Measurements from ENCODE around the gene PIK3IP1. TPM values are rescaled to one million over a fixed set of nuclear protein-coding genes. Genes with fewer than 3 reads are reported as not detected.

Gene PIK3IP1
- total and polyA plus RNA-seq, 4 donors, result 3.1 to 7.8 (median 6.0) TPM

GRCh38 chr22:31275576-31275975, 16.7 kb downstream of the PIK3IP1 start:
- peaks cover 0 to 13% (median 6%) of the 10 kb centered on the region in 4 donors for H3K4me1 ChIP-seq (ENCODE audit: control insufficient read depth in 4 of 4, insufficient read depth in 4 of 4, low read length in 3 of 4)
- H3K27ac ChIP-seq (ENCODE audit: low read depth in 1 of 2, low read length in 2 of 2), result no peak overlapping the region
- WGBS, result 81% methylated on average over 5 of the region's 5 CpGs
- no peak for TF ChIP-seq RXRA (IDR thresholded peaks at IDR 0.05)
- TF ChIP-seq ATF3 (IDR thresholded peaks at IDR 0.05), result no peak
- no peak for TF ChIP-seq EGR1 (IDR thresholded peaks at IDR 0.05; ENCODE audit: low read depth in 2 of 2)
- no peak for TF ChIP-seq YY1 (IDR thresholded peaks at IDR 0.05)
- TF ChIP-seq HNF4G (IDR thresholded peaks at IDR 0.05), result no peak
- no peak for TF ChIP-seq ZBTB33 (IDR thresholded peaks at IDR 0.05)
- no peak for TF ChIP-seq NR2F2 (IDR thresholded peaks at IDR 0.05)
- TF ChIP-seq TAF1 (conservative IDR thresholded peaks at IDR 0.05), result no peak
- no peak for TF ChIP-seq SP1 (IDR thresholded peaks at IDR 0.05)
- TF ChIP-seq CTCF (IDR thresholded peaks at IDR 0.05; ENCODE audit: low read depth, low read length, missing input control), result no peak
- TF ChIP-seq RAD21 (IDR thresholded peaks at IDR 0.05), result no peak
- TF ChIP-seq REST (IDR thresholded peaks at IDR 0.05), result no peak
- TF ChIP-seq FOXA1 (IDR thresholded peaks at IDR 0.05), result no peak
- no peak for TF ChIP-seq MAX (IDR thresholded peaks at IDR 0.05)
- TF ChIP-seq HNF4A (conservative IDR thresholded peaks at IDR 0.05), result no peak
- TF ChIP-seq GABPA (IDR thresholded peaks at IDR 0.05 in 1 of 2, conservative IDR thresholded peaks at IDR 0.05 in 1 of 2), result no peak
- TF ChIP-seq FOXA2 (IDR thresholded peaks at IDR 0.05), result no peak
- no peak for TF ChIP-seq JUND (IDR thresholded peaks at IDR 0.05)
- H3K27me3 ChIP-seq (ENCODE audit: control insufficient read depth in 4 of 4, insufficient read depth in 4 of 4, low read length in 3 of 4), result no peaks in the 10 kb centered on the region
- no peaks in the 10 kb centered on the region for H3K9me3 ChIP-seq (ENCODE audit: control insufficient read depth in 4 of 4, low read length in 3 of 4)
- no peak for DNase-seq (ENCODE audit: low spot score)
- H3K4me3 ChIP-seq (ENCODE audit: low read depth in 1 of 3, low read length in 3 of 3), result no peak overlapping the region
- no peak overlapping the region for H3K9ac ChIP-seq (ENCODE audit: low read depth in 1 of 2, low read length in 2 of 2)
- peaks cover 7 to 24% (median 14%) of the 10 kb centered on the region in 4 donors for H3K36me3 ChIP-seq (ENCODE audit: control insufficient read depth in 4 of 4, insufficient read depth in 3 of 4, low read depth in 1 of 4, low read length in 3 of 4)
